Measurements from ENCODE around the gene IQCH.

The IQCH gene

GRCh38 chr15:67327737-67328136, 73.2 kb downstream of the IQCH start:
- Histone ChIP-seq H3K36me3 (ENCODE audit: control insufficient read depth, low read length) (no peaks in the 10 kb centered on the region), H3F3A (ENCODE audit: control insufficient read depth, insufficient read depth) (no peaks in the 10 kb centered on the region), H3K4me2 (ENCODE audit: low read length) (no peak overlapping the region), H3K9me2 (replicated peaks; ENCODE audit: control insufficient read depth, low read length) (no peaks in the 10 kb centered on the region), H3K4me1 (ENCODE audit: control insufficient read depth, low read length) (no peaks in the 10 kb centered on the region), H4K20me1 (ENCODE audit: control insufficient read depth, insufficient read depth, low read depth, low read length) (no peaks in the 10 kb centered on the region), H3K79me2 (ENCODE audit: control insufficient read depth, low read length) (no peaks in the 10 kb centered on the region), H3K27ac (ENCODE audit: low read depth, low read length) (no peak overlapping the region), H3K27me3 (ENCODE audit: control insufficient read depth, low read length) (no peaks in the 10 kb centered on the region), H3K4me3 (ENCODE audit: low read length) (no peak overlapping the region), H3K9me3 (ENCODE audit: control insufficient read depth, insufficient read depth, low read length) (no peaks in the 10 kb centered on the region)
- TF ChIP-seq EZH2phosphoT487 (IDR thresholded peaks at IDR 0.05; ENCODE audit: borderline replicate concordance, low read length) (no peak), CTCF (IDR thresholded peaks at IDR 0.05; ENCODE audit: low read depth, low read length, poor library complexity, severe bottlenecking) (no peak)

- H3K79me2 ChIP-seq (ENCODE audit: control insufficient read depth, low read length) = no peaks in the 10 kb centered on the region
- H3K9me2 ChIP-seq (replicated peaks; ENCODE audit: control insufficient read depth, low read length) = no peaks in the 10 kb centered on the region
- no peaks in the 10 kb centered on the region for H3K4me1 ChIP-seq (ENCODE audit: control insufficient read depth, low read length)
- no peaks in the 10 kb centered on the region for H3K9me3 ChIP-seq (ENCODE audit: control insufficient read depth, insufficient read depth, low read length)
- no peaks in the 10 kb centered on the region for H3K36me3 ChIP-seq (ENCODE audit: control insufficient read depth, low read length)
- H4K20me1 ChIP-seq (ENCODE audit: control insufficient read depth, insufficient read depth, low read depth, low read length) = no peaks in the 10 kb centered on the region
- TF ChIP-seq CTCF (IDR thresholded peaks at IDR 0.05; ENCODE audit: low read depth, low read length, poor library complexity, severe bottlenecking) (no peak), EZH2phosphoT487 (IDR thresholded peaks at IDR 0.05; ENCODE audit: borderline replicate concordance, low read length) (no peak)
- H3K27me3 ChIP-seq (ENCODE audit: control insufficient read depth, low read length) = no peaks in the 10 kb centered on the region
- no peak overlapping the region for H3K4me2 ChIP-seq (ENCODE audit: low read length)
- no peak overlapping the region for H3K27ac ChIP-seq (ENCODE audit: low read depth, low read length)
- no peak overlapping the region for H3K4me3 ChIP-seq (ENCODE audit: low read length)
- no peaks in the 10 kb centered on the region for H3F3A ChIP-seq (ENCODE audit: control insufficient read depth, insufficient read depth)
Measured at GRCh38 chr15:67329984-67330733, 75.6 kb downstream of the IQCH start.

- Histone ChIP-seq H4K20me1 (ENCODE audit: control insufficient read depth, insufficient read depth, low read depth, low read length) (no peaks in the 10 kb centered on the region), H3K27me3 (ENCODE audit: control insufficient read depth, low read length) (no peaks in the 10 kb centered on the region), H3K36me3 (ENCODE audit: control insufficient read depth, low read length) (no peaks in the 10 kb centered on the region), H3K4me1 (ENCODE audit: control insufficient read depth, low read length) (no peaks in the 10 kb centered on the region), H3K79me2 (ENCODE audit: control insufficient read depth, low read length) (no peaks in the 10 kb centered on the region), H3K9me3 (ENCODE audit: control insufficient read depth, insufficient read depth, low read length) (no peaks in the 10 kb centered on the region), H3K27ac (ENCODE audit: low read depth, low read length) (no peak overlapping the region), H3K4me3 (ENCODE audit: low read length) (no peak overlapping the region), H3K9me2 (replicated peaks; ENCODE audit: control insufficient read depth, low read length) (no peaks in the 10 kb centered on the region), H3K4me2 (ENCODE audit: low read length) (no peak overlapping the region), H3F3A (ENCODE audit: control insufficient read depth, insufficient read depth) (no peaks in the 10 kb centered on the region)
- no peak for TF ChIP-seq EZH2phosphoT487 (IDR thresholded peaks at IDR 0.05; ENCODE audit: borderline replicate concordance, low read length)
- no peak for TF ChIP-seq CTCF (IDR thresholded peaks at IDR 0.05; ENCODE audit: low read depth, low read length, poor library complexity, severe bottlenecking)
Measured at GRCh38 chr15:67331676-67332075, 77.1 kb downstream of the IQCH start.

All from DOHH2 (cell line).